Amygdala (tissue), 56 donors: ENCODE data around the gene KRTAP9-2.
"Not testable (repeated sequence)": the region's sequence is repeated elsewhere in the genome, so short reads cannot be mapped to it uniquely, and the experiment has no call there.

Experiments
- DNase-seq, 56 donors: peaks; one replicate each; lab custom pipeline; 2025; lab: John Stamatoyannopoulos, UW

Gene KRTAP9-2

GRCh38 chr17:41232399-41233105 lies 6.1 kb downstream of the KRTAP9-2 start, which contains the start of gene KRTAP9-3:
Gene KRTAP9-3, plus strand, starts transcription at chr17:41232449. Its CDS starts 53 bp downstream, at chr17:41232502.
- not testable (repeated sequence) for DNase-seq

DNA sequence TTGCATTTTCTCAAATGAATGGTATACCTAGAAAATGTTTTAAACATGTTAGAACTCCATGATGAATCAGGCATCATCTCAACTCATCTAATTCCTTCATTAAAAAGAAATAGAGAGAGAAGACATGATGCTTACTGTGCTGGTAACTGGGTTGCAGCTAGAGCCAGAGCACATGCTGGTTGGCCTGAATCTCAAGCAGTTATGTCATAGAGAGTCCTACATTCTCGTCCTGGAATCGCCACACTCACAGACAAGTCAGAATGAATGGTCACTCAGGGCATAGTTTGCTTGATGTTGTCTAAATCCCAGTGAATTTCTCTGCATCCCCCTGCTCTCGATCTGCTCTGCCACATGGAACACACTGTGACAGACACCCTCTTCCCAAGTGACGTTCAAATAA lies 10.7 kb downstream of the KRTAP9-2 start:
- not testable (repeated sequence) for DNase-seq

- not testable (repeated sequence) for DNase-seq
Observed at GRCh38 chr17:41237949-41238437, 11.5 kb downstream of the KRTAP9-2 start, which contains the start of gene KRTAP9-8. Gene KRTAP9-8, plus strand, starts transcription at chr17:41237999. Its CDS starts 53 bp downstream, at chr17:41238052.

DNA sequence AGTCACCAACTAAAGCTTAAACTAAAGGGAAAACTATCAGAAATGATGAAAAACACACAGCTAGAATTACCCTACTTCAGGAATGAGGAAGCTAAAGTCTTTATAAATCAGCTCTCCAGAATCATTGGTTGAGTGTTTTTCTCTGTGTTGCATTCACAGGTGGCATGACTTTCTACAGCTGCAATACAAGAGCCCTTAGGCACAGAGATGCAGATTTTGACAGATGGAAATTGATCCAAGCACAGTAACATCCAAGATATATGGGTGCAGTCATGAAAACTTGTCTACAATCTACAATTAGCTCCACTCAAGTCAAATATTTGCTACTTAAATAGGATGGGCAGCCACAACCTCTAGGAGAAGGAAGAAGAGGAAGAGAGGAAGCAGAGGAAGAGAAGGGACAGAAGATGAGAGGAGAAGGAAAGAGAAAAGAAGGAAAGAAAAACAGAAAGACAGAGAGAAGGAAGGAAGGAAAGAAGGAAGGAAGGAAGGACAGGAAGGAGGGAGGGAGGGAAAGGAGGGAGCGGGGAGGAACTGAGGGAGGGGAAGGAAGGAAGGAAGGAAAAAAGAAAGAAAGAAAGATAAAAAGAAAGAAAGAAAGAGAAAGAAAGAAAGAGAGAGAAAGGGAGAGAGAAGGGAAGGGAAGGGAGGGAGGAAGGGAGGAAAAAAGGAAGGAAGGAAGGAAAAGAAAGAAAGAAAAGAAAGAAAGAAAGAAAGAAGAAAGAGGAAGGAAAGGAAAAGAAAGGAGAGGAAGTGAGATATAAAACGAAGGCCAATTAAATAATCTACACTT lies 20.7 kb downstream of the KRTAP9-2 start:
- not testable (repeated sequence) for DNase-seq

DNA sequence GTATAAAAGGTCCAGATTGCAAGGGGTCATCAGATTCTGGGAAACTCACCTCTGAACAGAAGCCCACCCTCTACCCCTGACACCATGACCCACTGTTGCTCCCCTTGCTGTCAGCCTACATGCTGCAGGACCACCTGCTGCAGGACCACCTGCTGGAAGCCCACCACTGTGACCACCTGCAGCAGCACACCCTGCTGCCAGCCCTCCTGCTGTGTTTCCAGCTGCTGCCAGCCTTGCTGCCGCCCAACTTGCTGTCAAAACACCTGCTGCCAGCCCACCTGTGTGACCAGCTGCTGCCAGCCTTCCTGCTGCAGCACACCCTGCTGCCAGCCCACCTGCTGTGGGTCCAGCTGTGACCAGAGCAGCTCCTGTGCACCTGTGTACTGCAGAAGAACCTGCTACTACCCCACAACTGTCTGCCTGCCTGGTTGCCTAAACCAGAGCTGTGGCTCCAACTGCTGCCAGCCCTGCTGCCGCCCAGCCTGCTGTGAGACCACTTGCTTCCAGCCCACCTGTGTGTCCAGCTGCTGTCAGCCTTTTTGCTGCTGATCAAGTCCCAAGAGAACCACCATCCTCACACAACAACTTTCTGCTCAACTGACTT lies 23.3 kb downstream of the KRTAP9-2 start, which contains the start of gene KRTAP9-4:
Gene KRTAP9-4 (plus strand): TSS at position 51 of the 604 bp plus-strand sequence. CDS start 34 bp downstream, at position 85.
- not testable (repeated sequence) for DNase-seq

- no peak for DNase-seq
Observed at GRCh38 chr17:41251261-41251660, 24.8 kb downstream of the KRTAP9-2 start.

- DNase-seq: no peak
Observed at GRCh38 chr17:41254861-41255260, 28.4 kb downstream of the KRTAP9-2 start.

- not testable (repeated sequence) for DNase-seq
Observed at GRCh38 chr17:41255381-41256290, 29.2 kb downstream of the KRTAP9-2 start, which contains the start of gene KRTAP9-9. Gene KRTAP9-9, plus strand, starts transcription at chr17:41255384.

DNA sequence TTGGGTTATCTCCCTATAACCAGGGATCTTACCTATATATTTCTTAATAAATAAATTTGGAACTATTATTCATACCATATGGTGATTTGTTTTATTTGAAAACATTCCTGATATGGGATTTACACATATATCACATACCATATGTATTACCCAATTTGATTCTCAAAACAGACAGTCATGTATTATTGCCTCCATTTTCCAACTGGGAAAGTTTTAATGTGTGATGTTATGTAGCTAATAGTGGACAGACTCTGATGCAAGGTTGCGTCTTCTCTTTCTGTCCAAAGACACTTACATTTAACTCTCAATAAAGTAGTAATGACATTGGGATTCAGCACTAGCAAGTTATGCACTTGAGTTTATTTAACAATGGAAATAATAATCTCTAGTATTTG lies 29.8 kb downstream of the KRTAP9-2 start:
- no peak for DNase-seq

DNA sequence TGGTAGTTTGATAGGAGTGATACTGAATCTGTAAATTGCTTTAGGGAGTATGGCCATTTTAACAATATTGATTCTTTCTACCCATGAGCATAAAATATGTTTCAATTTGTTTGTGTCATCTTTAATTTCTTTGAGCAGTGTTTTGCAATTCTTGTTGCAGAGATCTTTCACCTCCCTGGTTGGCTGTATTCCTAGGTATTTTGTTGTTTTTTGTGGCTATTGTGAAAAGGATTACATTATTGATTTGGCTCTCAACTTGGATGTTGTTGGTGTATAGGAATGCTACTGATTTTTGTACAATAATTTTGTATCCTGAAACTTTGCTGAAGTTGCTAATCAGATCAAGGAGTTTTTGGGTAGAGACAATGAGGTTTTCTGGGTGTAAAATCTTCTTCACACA lies 32.0 kb downstream of the KRTAP9-2 start:
- DNase-seq: no peak

DNA sequence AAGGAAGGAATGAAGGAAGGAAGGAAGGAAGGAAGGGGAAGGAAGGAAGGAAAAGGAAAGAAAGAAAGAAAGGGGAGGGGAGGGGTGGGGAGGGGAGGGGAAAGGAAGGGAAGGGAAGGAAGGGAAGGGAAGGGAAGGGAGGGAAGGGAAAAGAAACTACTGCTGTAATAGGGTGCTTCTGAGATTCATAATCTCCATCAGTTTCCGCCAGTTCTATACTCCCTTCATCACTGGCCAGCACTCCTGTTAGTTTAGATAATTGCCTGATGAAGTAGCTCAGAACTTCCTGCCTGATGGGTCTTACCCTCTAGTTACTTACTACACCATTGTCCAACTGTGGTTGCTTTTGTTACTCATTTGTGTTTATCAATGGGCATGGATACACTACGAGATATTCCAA lies 36.8 kb downstream of the KRTAP9-2 start:
- no peak for DNase-seq

DNA sequence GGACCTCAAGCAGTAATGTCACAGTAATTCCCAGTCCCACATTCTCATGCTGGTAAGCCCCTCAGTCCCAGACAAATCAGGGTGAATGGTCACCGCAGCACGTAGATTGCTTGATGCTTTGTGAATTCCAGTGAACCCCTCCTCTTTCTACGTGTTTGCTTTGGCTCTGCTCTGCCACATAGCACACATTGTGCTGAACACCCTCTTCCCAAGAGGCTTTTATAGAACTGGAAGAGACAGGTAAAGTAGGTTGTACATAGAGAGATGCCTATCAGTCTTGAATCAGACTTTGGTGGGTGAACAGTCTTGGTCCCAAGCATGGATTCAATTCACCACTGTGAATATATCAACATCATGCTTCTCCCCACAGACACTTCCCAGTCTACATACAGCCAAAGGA lies 38.2 kb downstream of the KRTAP9-2 start:
- no peak for DNase-seq

GRCh38 chr17:41265078-41265477 lies 38.6 kb downstream of the KRTAP9-2 start, which contains the start of gene KRTAP9-6:
Gene KRTAP9-6, plus strand, starts transcription at chr17:41265378. Its CDS starts 0 bp downstream, at chr17:41265378.
- DNase-seq: no peak

DNA sequence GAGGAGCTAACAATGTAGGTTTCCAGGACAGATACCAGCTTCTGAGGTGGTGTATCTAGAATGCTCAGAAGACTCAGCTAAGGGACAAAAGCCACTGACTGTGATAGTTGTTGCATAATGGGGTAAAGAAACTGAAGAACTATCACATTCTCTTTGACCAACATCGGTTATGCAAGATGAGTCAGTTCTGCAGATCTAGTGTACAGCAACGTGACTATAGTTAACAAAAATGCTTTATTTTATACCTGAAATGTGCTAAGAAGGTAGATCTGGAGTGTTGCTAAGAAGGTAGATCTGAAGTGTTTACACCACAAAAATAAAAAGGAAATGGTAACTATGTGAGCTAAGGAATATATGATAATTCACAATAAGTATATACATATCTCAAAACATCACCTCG lies 41.3 kb downstream of the KRTAP9-2 start:
- no peak for DNase-seq

GRCh38 chr17:41271323-41271722 lies 44.9 kb downstream of the KRTAP9-2 start:
- DNase-seq: not testable (repeated sequence)

DNA sequence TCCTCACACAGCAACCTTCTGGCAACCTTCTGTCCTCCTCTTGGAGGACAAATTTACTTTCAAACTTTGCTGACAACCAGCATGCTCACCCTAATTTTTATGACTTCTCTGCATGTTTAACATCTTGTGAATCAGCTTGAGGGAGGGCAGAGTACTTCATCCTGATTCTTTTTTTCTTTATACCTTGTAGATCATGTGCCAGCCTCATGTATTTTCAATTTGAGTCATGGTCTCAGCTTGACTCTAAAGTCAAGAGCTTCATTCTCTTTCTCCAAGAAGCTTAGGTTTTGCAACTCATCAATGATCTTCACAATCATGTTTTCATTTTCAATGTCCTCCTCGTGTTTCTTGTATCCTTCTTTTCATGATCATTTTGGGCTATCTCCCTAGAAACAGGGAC lies 45.4 kb downstream of the KRTAP9-2 start:
- no peak for DNase-seq

DNA sequence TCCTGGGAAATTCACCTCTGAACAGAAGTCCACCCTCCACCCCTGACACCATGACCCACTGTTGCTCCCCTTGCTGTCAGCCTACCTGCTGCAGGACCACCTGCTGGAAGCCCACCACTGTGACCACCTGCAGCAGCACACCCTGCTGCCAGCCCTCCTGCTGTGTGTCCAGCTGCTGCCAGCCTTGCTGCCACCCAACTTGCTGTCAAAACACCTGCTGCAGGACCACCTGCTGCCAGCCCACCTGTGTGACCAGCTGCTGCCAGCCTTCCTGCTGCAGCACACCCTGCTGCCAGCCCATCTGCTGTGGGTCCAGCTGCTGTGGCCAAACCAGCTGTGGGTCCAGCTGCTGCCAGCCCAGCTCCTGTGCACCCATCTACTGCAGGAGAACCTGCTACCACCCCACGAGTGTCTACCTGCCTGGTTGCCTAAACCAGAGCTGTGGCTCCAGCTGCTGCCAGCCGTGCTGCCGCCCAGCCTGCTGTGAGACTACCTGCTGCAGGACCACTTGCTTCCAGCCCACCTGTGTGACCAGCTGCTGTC lies 49.3 kb downstream of the KRTAP9-2 start, which contains the start of gene KRTAP9-7:
Gene KRTAP9-7 (plus strand): TSS at position 51 of the 543 bp plus-strand sequence. CDS start 0 bp downstream, at position 51.
- not testable (repeated sequence) for DNase-seq
